H1 (cell line): ENCODE measurements around the gene SLC25A22. TPM values are rescaled to one million over a fixed set of nuclear protein-coding genes. Genes with fewer than 3 reads are reported as not detected.

Experiments used
- CTCF ChIA-PET: fragments of 300-600 bp; sonication (Branson Sonifier 250); formaldehyde crosslinking; loops from one replicate; lab custom pipeline; 2021; ENCODE audit not compliant: partially characterized antibody; lab: Charles Lee
- POLR2A ChIA-PET: fragments of 300-600 bp; sonication (Branson Sonifier 250); formaldehyde crosslinking; loops from one replicate; lab custom pipeline; 2021; ENCODE audit warnings: inconsistent platforms; ENCODE audit not compliant: partially characterized antibody; lab: Charles Lee
- DNase-seq, 2 experiments: peaks; one replicate each; pipeline versions ENCODE4 v3.0.0 to v3.0.0-alpha.2; 2010 to 2022; ENCODE audit warnings: low spot score in 2 of 2, low read depth in 1 of 2, mixed read lengths in 1 of 2
- FAIRE-seq: peaks from 2 replicates; lab custom pipeline; 2011; peaks lifted over from hg19 to GRCh38; lab: Jason Lieb, UNC
- H2AFZ ChIP-seq: 2 replicates; pipeline ENCODE4 v1.8.1; 2012; ENCODE audit warnings: low read length, inconsistent platforms
- H2AK5ac ChIP-seq: 2 replicates; pipeline ENCODE4 v1.6.1; 2013; ENCODE audit warnings: low read depth, low read length
- H2BK120ac ChIP-seq: replicated peaks from 2 replicates; pipeline ENCODE3; 2013; ENCODE audit warnings: low read depth, low read length, inconsistent platforms
- H2BK12ac ChIP-seq: 2 replicates; pipeline ENCODE4 v1.6.1; 2013; ENCODE audit warnings: low read depth, low read length
- H2BK15ac ChIP-seq: 2 replicates; pipeline ENCODE4 v1.6.1; 2013; ENCODE audit warnings: low read length
- H2BK20ac ChIP-seq: 2 replicates; pipeline ENCODE4 v1.6.1; 2013; ENCODE audit warnings: low read length
- H2BK5ac ChIP-seq: 2 replicates; pipeline ENCODE4 v1.6.1; 2013; ENCODE audit warnings: low read depth, low read length
- H3K14ac ChIP-seq: 2 replicates; pipeline ENCODE4 v1.6.1; 2013; ENCODE audit warnings: inconsistent platforms; ENCODE audit not compliant: insufficient read length
- H3K18ac ChIP-seq: 2 replicates; pipeline ENCODE4 v1.6.1; 2013; ENCODE audit warnings: low read length; ENCODE audit errors: extremely low read depth
- H3K23ac ChIP-seq: 2 replicates; pipeline ENCODE4 v1.6.1; 2013; ENCODE audit warnings: inconsistent platforms; ENCODE audit not compliant: insufficient read length
- H3K23me2 ChIP-seq: 2 replicates; pipeline ENCODE4 v1.6.1; 2013; ENCODE audit warnings: low read depth, low read length
- H3K27ac ChIP-seq: 2 replicates; pipeline ENCODE4 v1.6.1; 2011; ENCODE audit warnings: low read depth, low read length, inconsistent platforms
- H3K27me3 ChIP-seq, 4 experiments: replicated peaks in 1 of 4; 1 replicate in 1 of 4; 2 replicates in 3 of 4; pipeline versions ENCODE4 v1.6.1 to v1.8.1; 2011 to 2013; ENCODE audit warnings: low read length in 3 of 4, mild to moderate bottlenecking in 3 of 4, inconsistent platforms in 2 of 4, mixed read lengths in 2 of 4, moderate library complexity in 1 of 4; ENCODE audit not compliant: control insufficient read depth in 3 of 4, insufficient read depth in 3 of 4; ENCODE audit errors: extremely low read depth in 1 of 4
- H3K36me3 ChIP-seq, 4 experiments: 2 replicates each; pipeline versions ENCODE4 v1.6.1 to v1.8.1; 2011 to 2013; ENCODE audit warnings: mild to moderate bottlenecking in 4 of 4, low read length in 3 of 4, moderate library complexity in 2 of 4, control low read depth in 1 of 4, inconsistent platforms in 1 of 4; ENCODE audit not compliant: insufficient read depth in 4 of 4, control insufficient read depth in 2 of 4
- H3K4ac ChIP-seq: replicated peaks from 2 replicates; pipeline ENCODE3; 2013; ENCODE audit warnings: low read length, low read depth, mixed read lengths, inconsistent platforms; ENCODE audit not compliant: insufficient read length
- H3K4me1 ChIP-seq, 4 experiments: replicated peaks in 1 of 4; 1 replicate in 1 of 4; 2 replicates in 3 of 4; pipeline versions ENCODE4 v1.6.1 to v1.8.1; 2011 to 2013; ENCODE audit warnings: low read length in 3 of 4, inconsistent platforms in 2 of 4, mixed read lengths in 1 of 4; ENCODE audit not compliant: insufficient read depth in 4 of 4, control insufficient read depth in 3 of 4
- H3K4me2 ChIP-seq, 2 experiments: 2 replicates each; pipeline versions ENCODE4 v1.6.1 to v1.8.1; 2011 to 2013; ENCODE audit warnings: low read depth in 2 of 2, low read length in 2 of 2, control low read depth in 1 of 2, inconsistent platforms in 1 of 2, mild to moderate bottlenecking in 1 of 2; ENCODE audit not compliant: insufficient read depth in 1 of 2
- H3K4me3 ChIP-seq, 4 experiments: fragments of 200-600, 300-600 bp in 1 of 4; sonication (generic), shearing (Covaris generic), sonication (Bioruptor Twin) in 1 of 4; 2 replicates each; pipeline versions ENCODE4 v1.5.1 to v1.8.1; 2011 to 2016; ENCODE audit warnings: low read length in 4 of 4, low read depth in 3 of 4, control low read depth in 2 of 4, inconsistent platforms in 2 of 4, mild to moderate bottlenecking in 2 of 4, mixed read lengths in 1 of 4, moderate library complexity in 1 of 4; ENCODE audit not compliant: insufficient read depth in 2 of 4; ENCODE audit errors: extremely low read depth in 1 of 4
- H3K56ac ChIP-seq: replicated peaks from 2 replicates; pipeline ENCODE3; 2013; ENCODE audit warnings: low read depth, mild to moderate bottlenecking, mixed read lengths, low read length, inconsistent platforms; ENCODE audit not compliant: insufficient read length
- H3K79me1 ChIP-seq: 2 replicates; pipeline ENCODE4 v1.6.1; 2013; ENCODE audit warnings: low read depth, low read length, control low read depth
- H3K79me2 ChIP-seq, 2 experiments: 2 replicates each; pipeline versions ENCODE4 v1.6.1 to v1.8.1; 2012 to 2013; ENCODE audit warnings: low read length in 2 of 2, mild to moderate bottlenecking in 2 of 2, inconsistent platforms in 1 of 2; ENCODE audit not compliant: insufficient read depth in 2 of 2, control insufficient read depth in 1 of 2
- H3K9ac ChIP-seq, 4 experiments: replicated peaks in 1 of 4; 1 replicate in 1 of 4; 2 replicates in 3 of 4; pipeline versions ENCODE4 v1.6.1 to v1.8.1; 2011 to 2013; ENCODE audit warnings: low read depth in 3 of 4, low read length in 3 of 4, control low read depth in 2 of 4, mild to moderate bottlenecking in 2 of 4, moderate library complexity in 2 of 4, inconsistent platforms in 1 of 4; ENCODE audit errors: extremely low read depth in 1 of 4
- H3K9me3 ChIP-seq, 2 experiments: 2 replicates each; pipeline versions ENCODE4 v1.6.1 to v1.8.1; 2012 to 2013; ENCODE audit warnings: mild to moderate bottlenecking in 2 of 2, moderate library complexity in 2 of 2, control low read depth in 1 of 2, inconsistent platforms in 1 of 2, low read depth in 1 of 2, low read length in 1 of 2, mixed read lengths in 1 of 2; ENCODE audit not compliant: insufficient read depth in 2 of 2
- H4K20me1 ChIP-seq, 2 experiments: replicated peaks in 1 of 2; 2 replicates each; pipeline versions ENCODE3 to v1.8.1; 2011 to 2013; ENCODE audit warnings: inconsistent platforms in 2 of 2, low read length in 2 of 2, mild to moderate bottlenecking in 1 of 2; ENCODE audit not compliant: insufficient read depth in 2 of 2, control insufficient read depth in 1 of 2
- H4K5ac ChIP-seq: 2 replicates; pipeline ENCODE4 v1.6.1; 2013; ENCODE audit warnings: low read length, low read depth, mixed read lengths, inconsistent platforms; ENCODE audit not compliant: insufficient read length
- H4K8ac ChIP-seq: 2 replicates; pipeline ENCODE4 v1.8.0; 2013; ENCODE audit warnings: mild to moderate bottlenecking, moderate library complexity, low read length, inconsistent platforms; ENCODE audit not compliant: insufficient read depth; ENCODE audit errors: extremely low read depth
- H4K91ac ChIP-seq: replicated peaks from 2 replicates; pipeline ENCODE3; 2013; ENCODE audit warnings: low read length, mixed read lengths, inconsistent platforms; ENCODE audit not compliant: insufficient read length
- CHD1 ChIP-seq: IDR thresholded peaks from 2 replicates; pipeline ENCODE4 v1.6.1; 2012; ENCODE audit warnings: low read depth, low read length, improper control_type of control experiment
- HDAC6 ChIP-seq: IDR thresholded peaks from one replicate; pipeline ENCODE4 v1.7.1; 2012; ENCODE audit warnings: low read depth, mild to moderate bottlenecking, inconsistent platforms, low read length, moderate library complexity
- SAP30 ChIP-seq: fragments of 300-600 bp; sonication (generic); IDR thresholded peaks from 2 replicates; pipeline ENCODE4 v1.7.1; 2012; ENCODE audit warnings: low read length, moderate library complexity, mild to moderate bottlenecking, inconsistent platforms; ENCODE audit not compliant: insufficient read depth, insufficient replicate concordance
- TAF1 ChIP-seq: IDR thresholded peaks from 2 replicates; pipeline ENCODE4 v1.6.1; 2011; ENCODE audit warnings: mild to moderate bottlenecking, low read depth, low read length
- TCF12 ChIP-seq: IDR thresholded peaks from 2 replicates; pipeline ENCODE4 v1.6.1; 2011; ENCODE audit warnings: low read depth, mild to moderate bottlenecking, low read length
- WGBS, 2 experiments: shearing (Covaris generic) in 1 of 2; methylation state at CpG; one replicate each; pipeline versions ENCODE4 v1.1.6 to v1.1.7; 2013 to 2015; ENCODE audit warnings: low lambda C conversion rate in 2 of 2, mixed read lengths in 2 of 2, inconsistent platforms in 1 of 2, low coverage in 1 of 2, missing lambda C conversion rate in 1 of 2; ENCODE audit not compliant: insufficient replicate concordance in 2 of 2, insufficient coverage in 1 of 2, insufficient read length in 1 of 2; ENCODE audit errors: extremely low coverage in 1 of 2, missing lambda C conversion rate in 1 of 2; 5-methylcytosine and 5-hydroxymethylcytosine counted together
- polyA plus RNA-seq, 7 experiments: library from polyadenylated mRNA; depleted of rRNA in 3 of 7; stranded (reverse) in 5 of 7; unstranded in 2 of 7; fragments of >200 nt in 5 of 7; fragments of 200-250 nt in 2 of 7; gene quantifications; 1 replicate in 5 of 7; 2 replicates in 1 of 7; 4 replicates in 1 of 7; pipeline versions ENCODE4 v1.2.1 to v1.2.3, GENCODE V29; 2011 to 2013; ENCODE audit warnings: missing spikeins in 2 of 7, mixed read lengths in 2 of 7
- total RNA-seq: library from RNA; stranded (reverse); fragmentation: NEBNext Ultra II Directional; extraction: Animal tissue kit (Norgen Biotek cat#: 25700); gene quantifications from 2 replicates; pipeline ENCODE4 v1.2.1, GENCODE V29; 2021
- TF ChIP-seq, protein P1 (sequence below): IDR thresholded peaks from 2 replicates; pipeline ENCODE4 v1.6.1; 2012; ENCODE audit warnings: low read length, inconsistent platforms

Gene SLC25A22
- total and polyA plus RNA-seq, 2 of the 8 experiments (the other 6 are each of a cell fraction or from before 2014, with no cell fraction given): 31.5 to 48.0 TPM

DNA sequence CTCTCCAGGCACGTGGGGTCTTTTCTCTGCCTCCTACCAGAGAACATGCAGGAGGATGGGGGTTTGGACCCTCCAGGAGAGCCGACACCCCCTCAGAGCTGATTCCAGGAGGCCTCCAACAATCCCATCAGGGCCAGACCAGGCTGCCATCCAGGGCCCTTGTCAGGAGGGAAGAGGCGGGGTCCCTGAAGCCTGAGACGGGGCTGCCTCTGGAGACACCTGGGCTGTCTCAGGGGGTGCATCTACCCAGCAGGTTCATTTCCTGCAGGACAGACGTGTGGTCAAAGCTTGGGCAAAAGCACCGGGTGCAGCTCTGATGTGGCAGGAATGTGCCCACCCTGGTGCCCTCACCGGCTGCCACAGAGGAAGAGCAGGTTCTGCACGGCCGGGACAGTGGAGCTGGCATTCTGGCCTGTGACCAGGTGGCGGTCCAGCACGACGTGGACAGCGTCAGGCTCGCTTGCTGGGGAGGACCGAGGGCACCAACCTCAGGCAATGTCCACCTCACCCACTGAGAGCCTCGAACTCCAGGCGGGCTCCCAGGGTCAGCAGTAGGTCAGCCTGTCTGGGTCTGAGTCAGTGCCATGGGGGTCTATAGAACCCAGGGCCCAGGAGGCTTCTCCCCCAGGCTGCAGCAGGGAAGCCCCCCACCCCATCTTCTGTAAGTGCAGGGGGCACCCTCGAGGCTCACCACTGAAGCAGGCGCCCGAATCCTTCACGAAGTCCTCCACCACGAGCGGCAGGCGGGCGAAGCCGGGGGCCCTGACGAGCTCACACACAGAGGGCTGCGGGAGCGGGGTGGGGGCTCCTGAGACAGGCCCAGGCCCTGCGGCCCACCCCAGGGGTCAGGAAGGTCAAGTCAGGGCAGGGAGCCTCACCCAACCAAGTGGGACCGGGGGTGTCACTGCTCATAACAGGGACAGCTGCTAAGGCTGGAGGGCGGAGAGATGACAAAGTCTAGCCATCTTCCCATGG, 27.2 kb downstream of the SLC25A22 start:
- Histone ChIP-seq H2BK5ac (no peak overlapping the region), H3K14ac (no peak overlapping the region), H3K4me2 (no peak overlapping the region), H2AFZ (no peak overlapping the region), H4K8ac (no peak overlapping the region), H3K4me3 (no peak overlapping the region), H3K23me2 (no peaks in the 10 kb centered on the region), H3K79me2 (peaks cover 7 to 34% of the 10 kb centered on the region in 2 experiments; a peak in 3 of 4 replicates), H3K36me3 (peaks cover 7 to 26% (median 22%) of the 10 kb centered on the region in 4 experiments; a peak in 7 of 8 replicates), H4K5ac (no peak overlapping the region), H3K27ac (no peak overlapping the region), H4K91ac (no peak overlapping the region), H3K9me3 (no peaks in the 10 kb centered on the region), H3K4me1 (peaks cover 0 to 7% (median 2%) of the 10 kb centered on the region in 4 experiments; a peak in 4 of 7 replicates), H2AK5ac (no peak overlapping the region), H4K20me1 (peaks cover 16 to 36% of the 10 kb centered on the region in 2 experiments), H3K4ac (no peak overlapping the region), H2BK15ac (no peak overlapping the region), H3K27me3 (no peaks in the 10 kb centered on the region), H3K56ac (no peak overlapping the region), H2BK20ac (no peak overlapping the region), H3K9ac (no peak overlapping the region), H2BK120ac (no peak overlapping the region), H3K79me1 (peaks cover 3% of the 10 kb centered on the region; the same call in 1 of the 2 replicates), H3K18ac (no peak overlapping the region), H3K23ac (no peak overlapping the region), H2BK12ac (no peak overlapping the region)
- WGBS, 2 experiments: 90% methylated on average over 29 of the region's 32 CpGs; no CpG with 5 or more reads in 1 of the 2 experiments
- DNase-seq (no peak), FAIRE-seq (no peak)
- POLR2A ChIA-PET: interaction anchor here (0.7 to 35.3 kb wide), 7 partner anchors 12 to 130 kb away, joined by 3 to 636 read pairs (median 4); partner anchors contain the start of gene TALDO1
- TF ChIP-seq, protein P1, sequence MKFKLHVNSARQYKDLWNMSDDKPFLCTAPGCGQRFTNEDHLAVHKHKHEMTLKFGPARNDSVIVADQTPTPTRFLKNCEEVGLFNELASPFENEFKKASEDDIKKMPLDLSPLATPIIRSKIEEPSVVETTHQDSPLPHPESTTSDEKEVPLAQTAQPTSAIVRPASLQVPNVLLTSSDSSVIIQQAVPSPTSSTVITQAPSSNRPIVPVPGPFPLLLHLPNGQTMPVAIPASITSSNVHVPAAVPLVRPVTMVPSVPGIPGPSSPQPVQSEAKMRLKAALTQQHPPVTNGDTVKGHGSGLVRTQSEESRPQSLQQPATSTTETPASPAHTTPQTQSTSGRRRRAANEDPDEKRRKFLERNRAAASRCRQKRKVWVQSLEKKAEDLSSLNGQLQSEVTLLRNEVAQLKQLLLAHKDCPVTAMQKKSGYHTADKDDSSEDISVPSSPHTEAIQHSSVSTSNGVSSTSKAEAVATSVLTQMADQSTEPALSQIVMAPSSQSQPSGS: no peak
- TF ChIP-seq SAP30 (no peak), TAF1 (no peak), HDAC6 (no peak), CHD1 (no peak), TCF12 (no peak)
- CTCF ChIA-PET: interaction anchor here (0.8 to 2.6 kb wide), 7 partner anchors 12 to 47 kb away, joined by 3 to 7 read pairs (median 4); no protein-coding TSS in a partner anchor
